HAP-1 (cell line): ENCODE data around the gene CCDC27.
"Not testable (repeated sequence)": the region's sequence is repeated elsewhere in the genome, so short reads cannot be mapped to it uniquely, and the experiment has no call there.

Source experiments
- DNase-seq, 2 experiments: peaks; one replicate each; pipeline ENCODE4 v3.0.0-alpha.2; 2016 to 2020; ENCODE audit warnings: low spot score in 2 of 2
- H3K27me3 ChIP-seq: fragments of 250-450 bp; sonication (Bioruptor Pico); 2 replicates; pipeline ENCODE4 v1.5.1; 2020; ENCODE audit warnings: low read depth, mild to moderate bottlenecking, moderate library complexity
- H3K36me3 ChIP-seq: fragments of 250-450 bp; sonication (Bioruptor Pico); replicated peaks from 2 replicates; pipeline ENCODE4 v1.5.1; 2020; ENCODE audit warnings: mild to moderate bottlenecking
- H3K4me1 ChIP-seq: fragments of 250-450 bp; sonication (Bioruptor Pico); 2 replicates; pipeline ENCODE4 v1.5.1; 2020; ENCODE audit warnings: mild to moderate bottlenecking
- H3K4me3 ChIP-seq: fragments of 250-450 bp; sonication (Bioruptor Pico); 2 replicates; pipeline ENCODE4 v1.5.1; 2020; ENCODE audit warnings: mild to moderate bottlenecking, moderate library complexity
- H3K9me3 ChIP-seq: fragments of 250-450 bp; sonication (Bioruptor Pico); 2 replicates; pipeline ENCODE4 v1.5.1; 2020; ENCODE audit warnings: mild to moderate bottlenecking, moderate library complexity
- in situ Hi-C: fragments of 300-500 bp; cut with MboI; formaldehyde crosslinking; loops from 3 replicates; pipeline ENCODE4 v1.14.3; 2020; ENCODE audit warnings: low sequenced_read_pairs, inconsistent platforms, mixed read lengths

CCDC27 gene

DNA sequence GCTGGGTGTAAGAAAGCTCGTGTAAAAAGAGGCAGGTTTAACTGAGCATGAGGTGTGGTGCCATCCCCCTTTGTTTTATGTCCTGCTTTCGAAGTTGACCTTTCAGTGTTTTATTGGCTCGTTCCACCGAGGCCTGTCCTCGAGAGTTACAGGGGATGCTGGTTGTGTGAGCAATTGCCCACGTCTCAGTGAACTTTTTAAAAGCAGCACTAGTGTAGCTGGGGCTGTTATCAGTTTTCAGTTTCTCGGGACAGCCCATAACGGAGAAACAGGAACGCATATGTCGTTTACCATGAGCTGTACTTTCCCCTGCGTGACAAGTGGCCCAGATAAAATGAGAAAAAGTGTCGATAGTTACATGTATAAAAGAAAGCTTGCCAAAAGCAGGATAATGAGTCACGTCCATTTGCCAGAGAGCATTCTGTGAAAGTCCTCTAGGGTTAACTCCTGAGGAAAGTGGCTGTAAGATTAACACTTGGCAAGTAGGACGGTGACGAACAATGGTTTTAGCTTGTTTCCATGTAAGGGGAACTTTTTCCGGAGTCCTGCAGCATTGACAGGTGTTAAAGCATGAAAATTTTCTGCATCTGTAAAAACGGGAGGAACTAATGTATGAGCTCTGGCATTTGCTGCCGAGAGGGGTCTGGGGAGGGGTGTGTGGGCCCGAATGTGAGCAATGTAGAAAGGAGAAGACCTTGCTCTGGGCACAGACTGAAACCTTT, 51.8 kb downstream of the CCDC27 start:
- Histone ChIP-seq H3K36me3 (no peaks in the 10 kb centered on the region), H3K4me3 (no peak overlapping the region), H3K9me3 (peaks cover 9% of the 10 kb centered on the region), H3K27me3 (no peaks in the 10 kb centered on the region), H3K4me1 (no peaks in the 10 kb centered on the region)
- DNase-seq: no peak
- in situ Hi-C loops: no loop called here

- H3K4me3 ChIP-seq, H3K27me3 ChIP-seq, H3K9me3 ChIP-seq, DNase-seq, in situ Hi-C loops, H3K36me3 ChIP-seq, H3K4me1 ChIP-seq: not testable (repeated sequence)
Measured at GRCh38 chr1:3804627-3804944, 52.3 kb downstream of the CCDC27 start.

DNA sequence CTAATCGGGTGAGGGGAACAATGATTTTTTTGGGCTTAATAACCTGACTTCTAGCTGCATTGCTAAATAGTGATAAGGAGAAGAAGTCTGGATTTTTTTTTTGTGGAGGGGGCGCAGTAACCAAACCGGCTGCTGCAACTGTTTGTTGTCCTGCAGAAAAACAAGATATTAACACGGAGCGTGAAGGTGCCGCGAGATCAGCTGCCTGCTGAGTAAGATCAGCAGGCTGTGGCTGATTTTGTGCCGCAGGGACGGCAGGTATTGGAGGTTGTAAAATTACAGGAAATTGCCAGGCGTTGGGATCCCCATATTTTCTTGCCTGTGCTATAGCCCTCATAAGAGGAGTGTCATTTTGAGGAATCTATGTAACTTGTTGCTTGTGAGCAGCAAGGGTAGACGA, 52.8 kb downstream of the CCDC27 start:
- Histone ChIP-seq H3K9me3 (peaks cover 9% of the 10 kb centered on the region), H3K36me3 (no peaks in the 10 kb centered on the region), H3K4me1 (no peaks in the 10 kb centered on the region), H3K27me3 (no peaks in the 10 kb centered on the region), H3K4me3 (no peak overlapping the region)
- in situ Hi-C loops: no loop called here
- DNase-seq: no peak

- Histone ChIP-seq H3K4me1 (no peaks in the 10 kb centered on the region), H3K9me3 (peaks cover 9% of the 10 kb centered on the region), H3K36me3 (no peaks in the 10 kb centered on the region), H3K4me3 (no peak overlapping the region), H3K27me3 (no peaks in the 10 kb centered on the region)
- in situ Hi-C loops: no loop called here
- DNase-seq: no peak
Measured at GRCh38 chr1:3807769-3808168, 55.5 kb downstream of the CCDC27 start.

GRCh38 chr1:3809680-3810079, 57.4 kb downstream of the CCDC27 start:
- Histone ChIP-seq H3K4me1 (no peaks in the 10 kb centered on the region), H3K27me3 (no peaks in the 10 kb centered on the region), H3K9me3 (peaks cover 9% of the 10 kb centered on the region), H3K36me3 (no peaks in the 10 kb centered on the region), H3K4me3 (no peak overlapping the region)
- no peak for DNase-seq
- in situ Hi-C loops: no loop called here

GRCh38 chr1:3810149-3810761, 58.0 kb downstream of the CCDC27 start:
- in situ Hi-C loops, H3K4me1 ChIP-seq, H3K27me3 ChIP-seq, H3K4me3 ChIP-seq, DNase-seq, H3K9me3 ChIP-seq, H3K36me3 ChIP-seq: not testable (repeated sequence)

DNA sequence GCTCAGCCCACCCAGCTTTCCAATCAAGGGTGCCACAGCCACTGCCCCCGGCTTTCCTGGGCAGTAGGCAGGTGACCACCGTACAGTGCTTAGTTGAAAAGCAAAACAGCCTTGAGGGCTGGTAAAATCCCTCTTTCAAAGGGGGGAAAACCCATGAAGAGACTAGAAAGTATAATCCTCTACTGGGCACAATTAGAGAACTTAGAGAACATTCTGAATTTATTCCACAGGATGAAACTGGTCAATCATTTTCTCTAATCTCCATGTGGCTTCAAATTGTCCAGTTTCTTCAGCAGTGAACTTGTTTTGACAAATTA, 59.3 kb downstream of the CCDC27 start:
- in situ Hi-C loops: no loop called here
- Histone ChIP-seq H3K36me3 (no peaks in the 10 kb centered on the region; the same call in 1 of the 2 replicates), H3K27me3 (no peaks in the 10 kb centered on the region), H3K4me1 (no peaks in the 10 kb centered on the region), H3K9me3 (peaks cover 9% of the 10 kb centered on the region), H3K4me3 (no peak overlapping the region)
- DNase-seq: no peak

DNA sequence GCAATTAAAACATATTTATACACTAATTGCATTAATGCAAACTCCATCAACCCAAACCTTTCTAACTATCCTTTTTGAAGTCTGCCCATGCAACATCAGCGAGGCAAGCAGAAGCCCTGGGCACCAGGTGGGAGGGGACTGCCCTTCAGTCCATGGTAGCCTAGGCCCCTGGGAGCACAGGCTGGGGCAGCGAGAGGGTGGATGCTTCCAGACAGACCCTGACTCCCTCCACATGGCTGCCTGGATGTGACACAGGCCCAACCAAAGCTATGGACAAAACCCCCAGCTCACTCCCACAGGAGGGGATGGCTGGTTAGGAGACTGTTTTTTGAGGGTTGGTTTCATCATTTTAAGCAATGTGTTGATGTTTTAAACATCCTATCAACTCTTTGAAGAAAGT, 61.8 kb downstream of the CCDC27 start:
- no peak for DNase-seq
- Histone ChIP-seq H3K4me1 (no peaks in the 10 kb centered on the region), H3K36me3 (no peaks in the 10 kb centered on the region; the same call in 1 of the 2 replicates), H3K9me3 (no peaks in the 10 kb centered on the region), H3K27me3 (no peaks in the 10 kb centered on the region), H3K4me3 (no peak overlapping the region)
- in situ Hi-C loops: no loop called here

GRCh38 chr1:3814771-3815561, 62.7 kb downstream of the CCDC27 start:
- no peaks in the 10 kb centered on the region for H3K27me3 ChIP-seq
- H3K4me3 ChIP-seq: no peak overlapping the region
- no peaks in the 10 kb centered on the region for H3K9me3 ChIP-seq
- no peaks in the 10 kb centered on the region; the same call in 1 of the 2 replicates for H3K36me3 ChIP-seq
- DNase-seq: no peak
- in situ Hi-C loops: no loop called here
- H3K4me1 ChIP-seq: no peaks in the 10 kb centered on the region

DNA sequence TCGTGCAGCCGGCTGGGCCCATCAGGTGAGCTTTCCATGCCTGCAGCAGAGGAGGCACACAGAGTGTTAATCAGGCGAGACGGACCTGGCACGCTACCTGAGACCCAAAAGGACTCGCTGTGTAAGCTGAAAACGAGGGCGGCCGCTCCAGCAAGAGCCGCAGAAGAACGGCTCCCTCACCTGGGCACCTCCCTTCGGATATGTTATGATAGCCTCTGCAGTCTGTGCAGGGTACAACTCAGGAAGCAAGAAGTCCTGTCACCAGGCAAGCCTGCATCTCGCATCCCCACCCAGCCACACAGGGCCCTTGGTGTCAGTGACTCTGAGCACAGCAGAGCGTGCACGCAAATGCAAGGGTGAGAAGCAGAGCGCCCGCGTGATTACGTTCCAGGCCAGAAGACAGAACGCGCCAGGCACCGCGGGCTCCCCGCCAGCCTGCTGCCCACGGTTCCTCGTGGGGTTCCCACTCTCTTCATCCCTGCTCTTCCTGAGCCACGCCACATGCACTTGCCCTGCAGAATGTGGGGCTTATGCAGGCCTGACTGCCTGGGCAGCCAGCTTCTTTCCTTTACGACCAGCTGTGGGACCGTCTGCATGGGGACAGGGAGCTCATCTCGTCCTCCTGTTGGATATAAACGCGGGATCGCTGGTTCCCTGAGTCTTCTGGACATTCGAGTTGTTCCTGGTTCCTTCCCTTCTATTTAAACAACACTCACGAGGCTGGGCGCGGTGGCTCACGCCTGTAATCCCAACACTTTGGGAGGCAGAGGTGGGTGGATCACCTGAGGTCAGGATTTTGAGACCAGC, 64.3 kb downstream of the CCDC27 start:
- peaks cover 4% of the 10 kb centered on the region for H3K36me3 ChIP-seq
- H3K4me3 ChIP-seq: no peak overlapping the region
- H3K4me1 ChIP-seq: no peaks in the 10 kb centered on the region
- no peaks in the 10 kb centered on the region for H3K9me3 ChIP-seq
- DNase-seq: no peak
- H3K27me3 ChIP-seq: no peaks in the 10 kb centered on the region
- in situ Hi-C loops: no loop called here

GRCh38 chr1:3817138-3817740, 65.0 kb downstream of the CCDC27 start:
- Histone ChIP-seq H3K4me1 (no peaks in the 10 kb centered on the region), H3K27me3 (no peaks in the 10 kb centered on the region), H3K4me3 (no peak overlapping the region), H3K36me3 (peaks cover 4% of the 10 kb centered on the region), H3K9me3 (no peaks in the 10 kb centered on the region)
- DNase-seq: no peak
- in situ Hi-C loops: no loop called here

GRCh38 chr1:3817821-3818597, 65.8 kb downstream of the CCDC27 start:
- Histone ChIP-seq H3K9me3 (no peaks in the 10 kb centered on the region), H3K4me3 (no peak overlapping the region), H3K36me3 (peaks cover 4% of the 10 kb centered on the region), H3K4me1 (no peaks in the 10 kb centered on the region), H3K27me3 (no peaks in the 10 kb centered on the region)
- DNase-seq: no peak
- in situ Hi-C loops: no loop called here

GRCh38 chr1:3819771-3820200, 67.5 kb downstream of the CCDC27 start:
- H3K9me3 ChIP-seq: no peaks in the 10 kb centered on the region
- in situ Hi-C loops: no loop called here
- H3K27me3 ChIP-seq: no peaks in the 10 kb centered on the region
- no peak for DNase-seq
- H3K36me3 ChIP-seq: peaks cover 4% of the 10 kb centered on the region
- no peaks in the 10 kb centered on the region for H3K4me1 ChIP-seq
- H3K4me3 ChIP-seq: no peak overlapping the region
